GM13976 (cell line): ENCODE measurements around the gene FFAR1.
A peak's percentile ranks its signal among the peaks of the same experiment; 100 is the strongest.

Source experiments
- DNase-seq: peaks from one replicate; pipeline ENCODE4 v3.0.0; 2012; ENCODE audit warnings: low spot score
- in situ Hi-C: fragments of 300-500 bp; cut with MboI; formaldehyde crosslinking; loops from one replicate; pipeline ENCODE4 v1.12.0; 2022; ENCODE audit warnings: low sequenced_read_pairs, mixed read lengths, inconsistent platforms; ENCODE audit not compliant: unreplicated experiment
- TF ChIP-seq, protein P1 (sequence below): IDR thresholded peaks from 2 replicates; pipeline ENCODE4 v1.5.1; 2012; ENCODE audit warnings: borderline replicate concordance, mild to moderate bottlenecking; ENCODE audit not compliant: insufficient read depth; ENCODE audit errors: extremely low read depth, missing control alignments, control extremely low read depth

Gene FFAR1

DNA sequence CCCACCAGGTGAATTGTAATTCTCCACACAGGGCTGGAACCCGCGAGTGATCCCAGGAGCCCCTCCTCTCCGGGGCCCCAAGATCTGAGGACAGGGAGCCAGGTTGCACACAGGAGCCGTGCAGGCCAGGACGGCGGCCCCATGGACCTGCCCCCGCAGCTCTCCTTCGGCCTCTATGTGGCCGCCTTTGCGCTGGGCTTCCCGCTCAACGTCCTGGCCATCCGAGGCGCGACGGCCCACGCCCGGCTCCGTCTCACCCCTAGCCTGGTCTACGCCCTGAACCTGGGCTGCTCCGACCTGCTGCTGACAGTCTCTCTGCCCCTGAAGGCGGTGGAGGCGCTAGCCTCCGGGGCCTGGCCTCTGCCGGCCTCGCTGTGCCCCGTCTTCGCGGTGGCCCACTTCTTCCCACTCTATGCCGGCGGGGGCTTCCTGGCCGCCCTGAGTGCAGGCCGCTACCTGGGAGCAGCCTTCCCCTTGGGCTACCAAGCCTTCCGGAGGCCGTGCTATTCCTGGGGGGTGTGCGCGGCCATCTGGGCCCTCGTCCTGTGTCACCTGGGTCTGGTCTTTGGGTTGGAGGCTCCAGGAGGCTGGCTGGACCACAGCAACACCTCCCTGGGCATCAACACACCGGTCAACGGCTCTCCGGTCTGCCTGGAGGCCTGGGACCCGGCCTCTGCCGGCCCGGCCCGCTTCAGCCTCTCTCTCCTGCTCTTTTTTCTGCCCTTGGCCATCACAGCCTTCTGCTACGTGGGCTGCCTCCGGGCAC is 3.9 kb downstream of the FFAR1 start:
- DNase-seq: peak; percentile 26
- TF ChIP-seq, protein P1, sequence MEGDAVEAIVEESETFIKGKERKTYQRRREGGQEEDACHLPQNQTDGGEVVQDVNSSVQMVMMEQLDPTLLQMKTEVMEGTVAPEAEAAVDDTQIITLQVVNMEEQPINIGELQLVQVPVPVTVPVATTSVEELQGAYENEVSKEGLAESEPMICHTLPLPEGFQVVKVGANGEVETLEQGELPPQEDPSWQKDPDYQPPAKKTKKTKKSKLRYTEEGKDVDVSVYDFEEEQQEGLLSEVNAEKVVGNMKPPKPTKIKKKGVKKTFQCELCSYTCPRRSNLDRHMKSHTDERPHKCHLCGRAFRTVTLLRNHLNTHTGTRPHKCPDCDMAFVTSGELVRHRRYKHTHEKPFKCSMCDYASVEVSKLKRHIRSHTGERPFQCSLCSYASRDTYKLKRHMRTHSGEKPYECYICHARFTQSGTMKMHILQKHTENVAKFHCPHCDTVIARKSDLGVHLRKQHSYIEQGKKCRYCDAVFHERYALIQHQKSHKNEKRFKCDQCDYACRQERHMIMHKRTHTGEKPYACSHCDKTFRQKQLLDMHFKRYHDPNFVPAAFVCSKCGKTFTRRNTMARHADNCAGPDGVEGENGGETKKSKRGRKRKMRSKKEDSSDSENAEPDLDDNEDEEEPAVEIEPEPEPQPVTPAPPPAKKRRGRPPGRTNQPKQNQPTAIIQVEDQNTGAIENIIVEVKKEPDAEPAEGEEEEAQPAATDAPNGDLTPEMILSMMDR: no peak
- in situ Hi-C loops: loop anchor here (10.0 kb wide), 2 partner anchors 113 to 143 kb away; partner anchors contain the start of gene KRTDAP

DNA sequence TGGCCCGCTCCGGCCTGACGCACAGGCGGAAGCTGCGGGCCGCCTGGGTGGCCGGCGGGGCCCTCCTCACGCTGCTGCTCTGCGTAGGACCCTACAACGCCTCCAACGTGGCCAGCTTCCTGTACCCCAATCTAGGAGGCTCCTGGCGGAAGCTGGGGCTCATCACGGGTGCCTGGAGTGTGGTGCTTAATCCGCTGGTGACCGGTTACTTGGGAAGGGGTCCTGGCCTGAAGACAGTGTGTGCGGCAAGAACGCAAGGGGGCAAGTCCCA is 4.4 kb downstream of the FFAR1 start:
- DNase-seq: no peak
- in situ Hi-C loops: loop anchor here (10.0 kb wide), 2 partner anchors 113 to 143 kb away; partner anchors contain the start of gene KRTDAP
- TF ChIP-seq, protein P1: no peak

DNA sequence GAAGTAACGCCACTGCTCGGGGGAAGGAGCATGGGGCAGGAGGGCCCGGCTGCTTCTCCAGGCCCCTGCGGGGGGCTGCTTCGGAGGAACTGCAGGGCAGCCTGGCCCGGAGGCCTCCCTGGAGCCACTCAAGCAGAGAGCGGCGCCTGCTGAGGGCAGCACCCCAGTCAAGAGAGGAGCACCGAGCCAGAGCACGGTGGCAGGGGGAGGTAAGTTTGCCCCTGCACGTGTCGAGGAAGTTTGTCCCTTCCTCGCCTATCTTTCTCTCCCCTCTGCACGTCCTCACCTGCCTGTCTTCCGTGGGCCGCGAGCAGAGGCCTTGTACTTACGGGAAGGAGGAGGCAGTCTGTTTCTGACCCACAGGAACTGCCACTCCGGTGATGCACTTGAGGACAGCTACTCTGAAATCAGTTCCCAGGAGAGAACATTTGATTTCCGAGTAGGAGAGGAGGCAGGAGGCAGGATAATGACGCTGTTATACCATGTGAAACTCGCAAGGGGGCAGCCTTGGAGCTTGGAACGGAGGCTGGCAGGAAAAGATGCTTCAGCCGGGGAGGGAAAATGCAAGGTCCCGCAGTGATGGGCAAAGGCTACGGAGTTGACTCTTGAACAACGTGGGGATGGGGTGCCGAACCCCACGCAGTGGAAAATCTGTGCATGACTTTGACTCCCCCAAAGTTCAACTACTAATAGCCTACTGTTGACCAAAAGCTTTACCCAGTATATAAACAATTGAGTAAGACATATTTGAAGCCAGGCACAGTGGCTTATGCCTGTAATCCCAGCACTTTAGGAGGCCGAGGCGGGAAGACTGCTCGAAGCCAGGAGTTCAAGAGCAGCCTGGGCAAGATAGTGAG is 5.0 kb downstream of the FFAR1 start:
- peak; percentile 84 for DNase-seq
- in situ Hi-C loops: loop anchor here (10.0 kb wide), 2 partner anchors 112 to 142 kb away; partner anchors contain the start of gene KRTDAP
- TF ChIP-seq, protein P1: peak; percentile 84

DNA sequence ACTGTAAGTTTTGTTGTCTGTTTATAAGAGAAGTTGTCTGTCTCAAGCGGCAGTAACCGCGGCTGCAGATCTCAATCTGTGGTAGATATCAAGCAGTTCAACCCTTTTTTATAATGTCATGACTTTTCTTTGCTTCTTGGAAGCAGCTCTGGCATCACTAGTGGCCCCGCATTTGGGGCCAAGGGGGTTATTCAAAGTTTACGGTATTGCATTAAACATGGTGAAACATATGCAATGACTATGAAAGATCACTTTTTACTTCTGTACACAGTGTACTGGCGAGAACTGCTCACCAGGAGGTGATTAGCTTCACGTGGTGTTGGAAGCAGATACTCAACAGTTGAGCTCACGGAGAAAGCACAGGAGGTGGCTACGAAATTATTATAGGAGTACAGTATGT is 5.9 kb downstream of the FFAR1 start:
- DNase-seq: no peak

DNA sequence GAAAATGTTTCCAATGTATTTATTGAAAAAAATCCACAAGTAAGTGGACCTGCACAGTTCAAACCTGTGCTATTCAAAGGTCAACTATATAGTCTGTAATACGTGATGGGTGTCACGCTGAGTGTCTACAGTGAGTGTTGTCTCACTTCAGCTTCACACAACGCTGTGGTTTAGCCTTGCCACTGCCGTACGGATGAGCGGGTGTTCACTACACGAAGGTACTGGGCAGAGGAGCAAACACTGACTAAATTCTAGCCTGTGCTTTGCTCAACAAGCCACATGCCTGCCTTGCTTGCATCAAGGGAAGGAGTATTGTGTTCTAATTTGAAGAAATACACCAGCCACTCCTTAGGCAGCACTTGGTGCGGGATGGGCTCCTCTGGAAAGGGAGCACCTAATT is 7.2 kb downstream of the FFAR1 start:
- TF ChIP-seq, protein P1: no peak

More for the DNA sequence above, 5.9 kb downstream of the FFAR1 start:
- TF ChIP-seq, protein P1: no peak
- in situ Hi-C loops: loop anchor here (10.0 kb wide), 2 partner anchors 111 to 141 kb away; partner anchors contain the start of gene KRTDAP

DNA sequence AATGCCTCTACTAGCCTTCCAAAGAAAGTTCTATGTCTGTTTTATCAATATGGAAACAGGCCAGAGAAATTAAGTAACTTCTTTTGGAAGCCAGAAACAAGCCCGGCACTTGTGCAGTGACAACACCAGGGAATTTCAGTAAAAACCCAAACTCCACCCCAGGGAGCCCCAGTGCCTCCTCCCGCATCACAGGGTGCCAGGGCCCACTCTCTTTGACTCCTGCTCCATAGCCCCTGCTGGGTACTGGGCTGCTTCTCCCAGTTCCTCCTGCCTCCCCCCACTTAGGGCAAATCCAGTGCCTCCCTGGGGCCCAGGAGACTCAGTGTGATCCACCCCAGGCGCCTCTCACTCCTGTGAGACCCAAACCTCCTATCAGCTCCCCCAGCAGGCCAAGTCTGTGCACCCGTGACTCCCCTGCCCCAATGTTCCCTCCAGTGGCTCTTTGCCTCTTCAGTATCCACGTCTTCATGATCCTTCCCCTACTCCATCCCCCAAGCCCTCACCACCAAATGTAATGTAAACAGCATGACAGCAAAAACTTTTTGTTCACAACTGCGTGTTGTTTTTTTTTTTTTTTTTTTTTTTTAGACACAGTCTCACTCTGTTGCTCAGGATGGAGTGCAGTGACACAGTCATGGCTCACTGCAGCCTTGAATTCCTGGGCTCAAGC is 8.2 kb downstream of the FFAR1 start:
- in situ Hi-C loops: loop anchor here (10.0 kb wide), 2 partner anchors 109 to 139 kb away; partner anchors contain the start of gene KRTDAP
- DNase-seq: peak; percentile 8

More for the DNA sequence above, 7.2 kb downstream of the FFAR1 start:
- DNase-seq: peak; percentile 13
- in situ Hi-C loops: loop anchor here (10.0 kb wide), 2 partner anchors 110 to 140 kb away; partner anchors contain the start of gene KRTDAP

More for the DNA sequence above, 8.2 kb downstream of the FFAR1 start:
- TF ChIP-seq, protein P1: no peak
